Dermis lymphatic vessel endothelial cell (primary cell): ENCODE results near the gene SMS. TPM values are rescaled to one million over a fixed set of nuclear protein-coding genes. Genes with fewer than 3 reads are reported as not detected.

Experiments used
- total RNA-seq: library from RNA; depleted of rRNA; stranded (reverse); fragments of >200 nt; gene quantifications from 2 replicates; pipeline ENCODE4 v1.2.1, GENCODE V29; 2014

The SMS gene
- total RNA-seq: 156 and 170 TPM in 2 replicates

DNA sequence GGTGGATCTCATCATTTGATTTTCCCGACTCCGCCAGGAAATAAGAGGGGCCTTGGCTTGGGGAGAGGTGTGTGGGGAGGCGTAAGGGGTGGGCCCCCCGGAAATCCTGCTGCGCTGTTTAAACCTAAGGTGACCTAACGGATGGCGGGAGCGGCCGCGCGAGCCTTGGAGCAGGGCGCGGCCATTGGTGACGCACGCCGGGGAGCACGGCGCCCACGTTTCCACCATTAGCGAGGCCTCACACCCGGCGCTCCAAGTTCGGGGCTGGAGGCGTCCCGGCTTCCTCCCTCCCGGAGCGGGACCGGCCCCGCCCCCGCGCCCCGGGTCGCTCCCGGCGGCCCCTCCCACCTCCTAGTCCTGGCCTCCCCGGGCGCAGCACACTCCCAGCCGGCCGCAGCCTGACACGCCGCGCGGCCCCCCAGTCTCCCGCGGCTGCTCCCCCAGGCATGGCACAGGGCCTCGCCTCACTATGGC, at the start of gene SMS:
Gene SMS, plus strand, starts transcription at position 354 of the 474 bp plus-strand sequence. Its CDS starts 116 bp downstream, at position 470.

GRCh38 chrX:22032084-22032483, 91.6 kb downstream of the SMS start, which contains the start of gene PHEX:
Gene PHEX, plus strand, starts transcription at chrX:22032325. Its CDS starts 681 bp downstream, at chrX:22033006.

Other genes starting within 250 kb of the SMS start
- not detected in 2 replicates for gene SMPX, start 182.6 kb upstream of the SMS start, total RNA-seq
- gene MBTPS2, start 101.1 kb upstream of the SMS start, total RNA-seq: 4.8 and 5.9 TPM in 2 replicates
- gene YY2, start 84.7 kb upstream of the SMS start, total RNA-seq: 0.65 and 1.1 TPM in 2 replicates
- gene PHEX, start 91.6 kb downstream of the SMS start, total RNA-seq: 0.33 and 0.43 TPM in 2 replicates